Neutrophil (primary cell): Measurements from ENCODE around the gene ECE1.

Experiments
- H3K27ac ChIP-seq: fragments of 200-600 bp; sonication (generic); 2 replicates; pipeline ENCODE4 v1.5.1; 2016; ENCODE audit warnings: mild to moderate bottlenecking, moderate library complexity
- H3K27me3 ChIP-seq: fragments of 200-600 bp; sonication (generic); 2 replicates; pipeline ENCODE4 v1.6.0; 2016; ENCODE audit warnings: mild to moderate bottlenecking
- H3K36me3 ChIP-seq: fragments of 200-600 bp; sonication (generic); 2 replicates; pipeline ENCODE4 v1.5.1; 2017
- H3K4me1 ChIP-seq, 2 experiments: fragments of 200-600 bp in 1 of 2; sonication (generic) in 1 of 2; 1 replicate in 1 of 2; 2 replicates in 1 of 2; pipeline versions ENCODE4 v1.5.1 to v1.6.1; 2013 to 2016; ENCODE audit warnings: low read depth in 1 of 2, low read length in 1 of 2, mild to moderate bottlenecking in 1 of 2, moderate library complexity in 1 of 2; ENCODE audit not compliant: control insufficient read depth in 1 of 2, insufficient read depth in 1 of 2
- H3K4me3 ChIP-seq, 2 experiments: fragments of 200-600 bp in 1 of 2; sonication (generic) in 1 of 2; 1 replicate in 1 of 2; 2 replicates in 1 of 2; pipeline ENCODE4 v1.5.1; 2013 to 2016; ENCODE audit warnings: low read depth in 1 of 2, low read length in 1 of 2, mild to moderate bottlenecking in 1 of 2, moderate library complexity in 1 of 2
- H3K9me3 ChIP-seq: fragments of 200-600 bp; sonication (generic); 2 replicates; pipeline ENCODE4 v1.5.1; 2016
- TF ChIP-seq, protein P1 (sequence below): fragments of 200-600 bp; sonication (generic); IDR thresholded peaks from 2 replicates; pipeline ENCODE4 v1.5.1; 2016; ENCODE audit warnings: antibody characterized with exemption

The ECE1 gene

DNA sequence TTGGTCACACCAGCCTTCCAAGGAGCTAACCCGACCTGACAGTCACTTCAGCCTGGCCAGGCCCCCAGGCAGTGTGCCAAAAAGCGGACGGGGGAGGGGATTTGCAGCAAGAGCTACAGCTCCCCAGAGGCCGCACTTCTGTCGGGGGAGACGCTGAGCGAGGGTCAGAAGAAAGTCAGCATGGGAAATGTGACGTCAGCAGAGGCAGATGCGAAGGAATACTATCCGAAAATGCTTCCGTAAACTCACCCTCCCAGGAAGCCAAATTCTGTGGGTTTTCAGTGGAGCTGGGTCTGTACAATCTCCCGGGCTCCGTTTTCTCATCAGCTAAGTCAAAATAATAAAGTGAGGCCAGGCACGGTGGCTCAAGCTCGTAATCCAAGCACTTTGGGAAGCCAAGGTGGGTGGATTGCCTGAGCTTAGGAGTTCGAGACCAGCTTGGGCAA lies 28.5 kb upstream of the ECE1 start:
- Histone ChIP-seq H3K36me3 (no peaks in the 10 kb centered on the region), H3K4me3 (no peak overlapping the region), H3K4me1 (peaks cover 24 to 34% of the 10 kb centered on the region in 2 experiments), H3K9me3 (no peaks in the 10 kb centered on the region), H3K27ac (no peak overlapping the region), H3K27me3 (no peaks in the 10 kb centered on the region)
- TF ChIP-seq, protein P1, sequence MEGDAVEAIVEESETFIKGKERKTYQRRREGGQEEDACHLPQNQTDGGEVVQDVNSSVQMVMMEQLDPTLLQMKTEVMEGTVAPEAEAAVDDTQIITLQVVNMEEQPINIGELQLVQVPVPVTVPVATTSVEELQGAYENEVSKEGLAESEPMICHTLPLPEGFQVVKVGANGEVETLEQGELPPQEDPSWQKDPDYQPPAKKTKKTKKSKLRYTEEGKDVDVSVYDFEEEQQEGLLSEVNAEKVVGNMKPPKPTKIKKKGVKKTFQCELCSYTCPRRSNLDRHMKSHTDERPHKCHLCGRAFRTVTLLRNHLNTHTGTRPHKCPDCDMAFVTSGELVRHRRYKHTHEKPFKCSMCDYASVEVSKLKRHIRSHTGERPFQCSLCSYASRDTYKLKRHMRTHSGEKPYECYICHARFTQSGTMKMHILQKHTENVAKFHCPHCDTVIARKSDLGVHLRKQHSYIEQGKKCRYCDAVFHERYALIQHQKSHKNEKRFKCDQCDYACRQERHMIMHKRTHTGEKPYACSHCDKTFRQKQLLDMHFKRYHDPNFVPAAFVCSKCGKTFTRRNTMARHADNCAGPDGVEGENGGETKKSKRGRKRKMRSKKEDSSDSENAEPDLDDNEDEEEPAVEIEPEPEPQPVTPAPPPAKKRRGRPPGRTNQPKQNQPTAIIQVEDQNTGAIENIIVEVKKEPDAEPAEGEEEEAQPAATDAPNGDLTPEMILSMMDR: no peak

DNA sequence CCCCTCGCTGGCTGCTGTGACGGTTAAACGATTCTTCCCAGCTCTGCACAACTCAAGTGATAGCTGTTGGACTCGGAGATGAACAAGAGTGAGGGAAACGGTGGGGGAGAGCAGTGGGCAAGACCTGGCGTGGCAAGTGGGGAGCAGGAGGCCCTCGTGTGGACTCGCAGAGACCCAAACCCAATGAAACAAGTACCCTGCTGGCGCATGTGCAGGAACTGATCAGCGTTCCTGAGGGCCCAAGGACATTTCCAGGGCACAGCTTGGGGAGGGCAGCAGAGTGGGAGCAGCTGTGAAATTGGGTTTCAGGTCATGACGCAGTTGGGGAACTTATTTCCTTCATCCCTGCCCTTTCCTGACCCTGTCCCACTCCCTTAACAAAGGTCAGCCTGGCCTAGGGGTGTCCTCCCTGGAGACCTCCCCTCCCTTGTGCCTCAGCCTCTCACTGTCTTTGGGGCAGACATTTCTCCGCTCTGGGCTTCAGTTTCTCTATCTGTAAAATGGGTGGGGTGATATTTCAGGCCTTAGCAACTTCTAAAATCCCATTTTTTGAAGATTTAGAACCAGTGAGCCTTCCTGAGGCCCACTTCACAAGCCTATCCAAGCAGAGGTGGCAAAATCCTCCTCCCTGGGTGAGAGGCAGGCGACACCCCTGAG lies 27.9 kb upstream of the ECE1 start:
- Histone ChIP-seq H3K9me3 (no peaks in the 10 kb centered on the region), H3K4me3 (no peak overlapping the region), H3K27ac (no peak overlapping the region), H3K27me3 (no peaks in the 10 kb centered on the region), H3K36me3 (no peaks in the 10 kb centered on the region), H3K4me1 (peaks cover 22 to 34% of the 10 kb centered on the region in 2 experiments)
- TF ChIP-seq, protein P1: no peak

DNA sequence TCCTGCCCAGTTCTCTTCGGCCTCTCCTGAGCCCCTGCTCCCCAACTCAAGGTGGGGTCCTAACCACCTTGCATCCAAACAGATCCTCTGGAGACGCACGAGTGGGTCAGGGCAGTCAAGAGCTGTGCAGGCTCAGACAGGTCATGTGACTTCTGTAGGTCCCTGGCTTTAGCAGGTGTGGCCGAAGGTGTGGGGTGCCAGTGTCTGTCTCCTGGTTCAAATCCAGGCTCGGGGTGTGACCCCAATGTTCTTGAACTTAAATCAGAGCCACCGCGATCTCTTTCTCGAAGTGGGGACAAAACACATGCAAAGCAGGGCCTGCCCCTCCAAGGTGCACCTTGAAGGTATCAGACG lies 27.4 kb upstream of the ECE1 start:
- no peaks in the 10 kb centered on the region for H3K9me3 ChIP-seq
- peaks cover 19 to 33% of the 10 kb centered on the region in 2 experiments for H3K4me1 ChIP-seq
- no peaks in the 10 kb centered on the region for H3K27me3 ChIP-seq
- H3K36me3 ChIP-seq: no peaks in the 10 kb centered on the region
- no peak overlapping the region for H3K4me3 ChIP-seq
- H3K27ac ChIP-seq: no peak overlapping the region
- TF ChIP-seq, protein P1: no peak

DNA sequence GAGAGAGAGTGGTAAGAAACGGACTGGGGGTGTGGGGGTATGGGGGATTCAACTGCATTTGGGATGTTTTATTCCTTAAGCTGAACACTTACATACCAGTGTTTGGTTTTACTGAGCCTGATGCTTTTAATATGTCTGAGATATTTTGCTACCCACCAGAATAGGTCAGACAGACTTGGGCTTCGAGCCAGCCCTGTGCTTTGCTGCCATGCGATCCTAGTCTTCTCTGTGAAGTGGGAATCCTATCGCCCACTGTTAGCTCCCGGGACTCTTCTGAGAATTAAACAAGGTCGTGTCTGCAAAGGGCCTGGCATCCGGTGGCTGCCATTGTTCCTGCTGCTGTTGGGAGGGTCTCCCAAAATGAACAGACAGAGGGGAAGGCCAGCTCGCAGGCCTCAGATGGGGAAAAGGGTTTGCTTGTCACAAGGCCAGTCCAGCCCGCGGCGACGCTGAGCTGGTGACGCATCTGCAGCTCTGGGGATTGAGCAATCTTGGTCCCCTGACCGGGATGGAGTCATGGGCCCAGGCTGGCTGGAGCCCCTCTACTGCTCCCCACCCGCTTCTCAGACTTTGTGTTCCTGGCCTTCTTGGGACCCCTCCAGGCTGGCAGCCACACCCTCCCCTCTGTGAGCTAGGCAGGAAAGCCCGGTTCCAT lies 26.9 kb upstream of the ECE1 start:
- H3K9me3 ChIP-seq: no peaks in the 10 kb centered on the region
- peaks cover 14 to 28% of the 10 kb centered on the region in 2 experiments for H3K4me1 ChIP-seq
- H3K4me3 ChIP-seq: no peak overlapping the region
- H3K27ac ChIP-seq: peak overlapping the region; percentile 23
- no peaks in the 10 kb centered on the region for H3K27me3 ChIP-seq
- no peaks in the 10 kb centered on the region for H3K36me3 ChIP-seq
- TF ChIP-seq, protein P1: no peak

DNA sequence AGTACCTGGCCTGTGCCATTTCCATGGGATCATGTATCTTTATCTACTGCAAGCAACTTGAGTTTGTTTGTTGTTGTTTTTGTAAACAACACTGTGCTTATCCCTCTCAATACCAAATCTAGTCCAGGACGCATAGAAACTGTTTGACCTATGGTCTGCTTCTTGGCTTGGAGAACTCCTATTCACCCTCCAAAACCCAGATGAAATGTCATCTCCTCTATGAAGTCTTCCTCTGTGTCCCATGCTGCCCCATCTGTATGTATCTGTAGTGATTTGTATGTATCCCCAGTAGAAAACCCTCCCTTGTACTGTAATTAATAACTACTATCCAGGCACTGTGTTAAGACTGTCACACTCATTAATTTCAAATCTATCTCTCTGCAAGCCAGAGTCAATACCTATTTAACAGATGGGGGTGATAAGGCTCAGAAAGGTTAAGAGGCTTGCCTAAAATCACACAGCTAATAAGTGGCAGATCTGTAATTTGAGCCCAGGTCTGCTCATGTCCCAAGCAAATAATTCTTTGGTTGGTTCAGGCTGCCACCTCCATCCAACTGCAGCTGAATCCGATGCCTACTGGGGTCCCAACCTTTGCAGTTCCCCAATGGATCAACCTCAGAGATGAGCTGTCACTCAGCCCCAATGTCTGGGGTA lies 24.6 kb upstream of the ECE1 start:
- Histone ChIP-seq H3K27me3 (no peaks in the 10 kb centered on the region), H3K4me1 (peaks cover 9 to 22% of the 10 kb centered on the region in 2 experiments), H3K27ac (no peak overlapping the region), H3K4me3 (no peak overlapping the region), H3K36me3 (no peaks in the 10 kb centered on the region), H3K9me3 (no peaks in the 10 kb centered on the region)
- TF ChIP-seq, protein P1: no peak
